Right atrium auricular region (tissue), 2 donors: ENCODE results near the gene STRADA. TPM values are rescaled to one million over a fixed set of nuclear protein-coding genes. Genes with fewer than 3 reads are reported as not detected.

Source experiments
- DNase-seq: peaks from one replicate; pipeline ENCODE4 v3.0.0-alpha.2; 2019; ENCODE audit warnings: low spot score
- H3K27ac ChIP-seq, 2 donors: fragments of 200-600 bp; sonication (generic); 1 replicate in 1 of 2; 2 replicates in 1 of 2; pipeline ENCODE4 v1.5.1; 2016 to 2019
- H3K27me3 ChIP-seq, 2 donors: fragments of 200-600 bp; sonication (generic); one replicate each; pipeline versions ENCODE4 v1.5.1 to v1.6.0; 2017 to 2019
- H3K36me3 ChIP-seq: fragments of 200-600 bp; sonication (generic); one replicate; pipeline ENCODE4 v1.5.1; 2016
- H3K4me1 ChIP-seq, 2 donors: fragments of 200-600 bp; sonication (generic); one replicate each; pipeline versions ENCODE4 v1.5.1 to v1.6.0; 2017 to 2019
- H3K4me3 ChIP-seq, 2 donors: fragments of 200-600 bp; sonication (generic); 1 replicate in 1 of 2; 2 replicates in 1 of 2; pipeline ENCODE4 v1.5.1; 2017 to 2019; ENCODE audit warnings: mild to moderate bottlenecking in 1 of 2, moderate library complexity in 1 of 2
- H3K9me3 ChIP-seq, 2 donors: fragments of 200-600 bp; sonication (generic); one replicate each; pipeline ENCODE4 v1.5.1; 2019
- total RNA-seq, 2 donors: library from RNA; depleted of rRNA; stranded (reverse); fragments of >200 nt; gene quantifications; one replicate each; pipeline ENCODE4 v1.1.0, GENCODE V29; 2016
- TF ChIP-seq, protein P1 (sequence below), 2 donors: fragments of 200-600 bp; sonication (generic); IDR thresholded peaks; one replicate each; pipeline ENCODE4 v1.5.1; 2019; ENCODE audit warnings: antibody characterized with exemption in 2 of 2

Gene STRADA
- total RNA-seq, 2 donors from 2014 or later, result 13.1 to 14.4 TPM

DNA sequence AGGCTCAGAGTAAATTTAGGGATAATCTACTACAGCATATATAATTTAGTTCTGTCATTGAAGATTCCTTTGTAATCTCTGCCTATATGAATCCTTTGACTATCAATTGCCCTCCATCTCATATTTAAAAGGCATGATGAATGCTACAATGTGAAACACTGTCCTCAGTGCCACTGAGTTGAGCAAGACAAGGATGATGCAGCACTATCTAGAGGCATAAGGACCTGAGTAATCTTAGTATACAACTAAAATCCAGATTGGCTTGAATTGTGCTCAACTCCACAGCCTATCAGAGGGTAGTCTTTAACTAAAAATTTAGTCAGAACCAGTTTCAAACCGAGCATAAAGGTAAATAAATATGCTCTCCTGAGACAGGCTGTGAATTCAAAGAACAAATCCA, 11.6 kb upstream of the STRADA start:
- H3K4me3 ChIP-seq, result no peak overlapping the region
- H3K27me3 ChIP-seq, result no peaks in the 10 kb centered on the region
- TF ChIP-seq, protein P1, sequence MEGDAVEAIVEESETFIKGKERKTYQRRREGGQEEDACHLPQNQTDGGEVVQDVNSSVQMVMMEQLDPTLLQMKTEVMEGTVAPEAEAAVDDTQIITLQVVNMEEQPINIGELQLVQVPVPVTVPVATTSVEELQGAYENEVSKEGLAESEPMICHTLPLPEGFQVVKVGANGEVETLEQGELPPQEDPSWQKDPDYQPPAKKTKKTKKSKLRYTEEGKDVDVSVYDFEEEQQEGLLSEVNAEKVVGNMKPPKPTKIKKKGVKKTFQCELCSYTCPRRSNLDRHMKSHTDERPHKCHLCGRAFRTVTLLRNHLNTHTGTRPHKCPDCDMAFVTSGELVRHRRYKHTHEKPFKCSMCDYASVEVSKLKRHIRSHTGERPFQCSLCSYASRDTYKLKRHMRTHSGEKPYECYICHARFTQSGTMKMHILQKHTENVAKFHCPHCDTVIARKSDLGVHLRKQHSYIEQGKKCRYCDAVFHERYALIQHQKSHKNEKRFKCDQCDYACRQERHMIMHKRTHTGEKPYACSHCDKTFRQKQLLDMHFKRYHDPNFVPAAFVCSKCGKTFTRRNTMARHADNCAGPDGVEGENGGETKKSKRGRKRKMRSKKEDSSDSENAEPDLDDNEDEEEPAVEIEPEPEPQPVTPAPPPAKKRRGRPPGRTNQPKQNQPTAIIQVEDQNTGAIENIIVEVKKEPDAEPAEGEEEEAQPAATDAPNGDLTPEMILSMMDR (IDR thresholded peaks at IDR 0.05), result no peak
- peaks cover 74% of the 10 kb centered on the region for H3K36me3 ChIP-seq
- no peaks in the 10 kb centered on the region for H3K9me3 ChIP-seq
- DNase-seq, result no peak
- H3K27ac ChIP-seq, result no peak overlapping the region
- H3K4me1 ChIP-seq, result no peaks in the 10 kb centered on the region

- Histone ChIP-seq H3K27ac (no peak overlapping the region), H3K27me3 (no peaks in the 10 kb centered on the region), H3K4me1 (no peaks in the 10 kb centered on the region), H3K4me3 (no peak overlapping the region), H3K36me3 (peaks cover 74% of the 10 kb centered on the region), H3K9me3 (no peaks in the 10 kb centered on the region)
- DNase-seq, result no peak
- TF ChIP-seq, protein P1 (IDR thresholded peaks at IDR 0.05), result no peak
Observed at GRCh38 chr17:63752707-63753106, 11.1 kb upstream of the STRADA start.

DNA sequence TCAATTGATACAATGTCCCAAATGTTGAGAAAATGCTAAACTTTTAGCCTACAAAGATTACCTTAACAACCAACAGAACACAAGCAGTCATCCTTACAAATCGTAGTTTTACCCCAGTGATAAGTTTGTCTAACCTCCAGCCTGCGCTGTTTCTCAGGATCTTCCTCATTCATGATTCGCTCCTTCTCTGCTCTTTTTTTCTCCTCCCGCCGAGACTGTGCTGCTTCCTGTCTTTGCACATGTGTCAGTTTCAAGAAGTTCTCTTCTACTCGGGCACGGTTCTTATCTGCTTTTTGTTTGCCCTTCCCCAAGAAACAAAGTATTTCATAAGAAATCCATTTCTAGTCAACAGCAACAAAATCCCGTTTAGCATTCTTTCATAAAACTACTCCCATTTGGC, 10.2 kb upstream of the STRADA start:
- DNase-seq, result no peak
- TF ChIP-seq, protein P1 (IDR thresholded peaks at IDR 0.05), result no peak
- H3K9me3 ChIP-seq, result no peaks in the 10 kb centered on the region
- H3K36me3 ChIP-seq, result peaks cover 80% of the 10 kb centered on the region
- H3K4me3 ChIP-seq, result no peak overlapping the region
- no peak overlapping the region for H3K27ac ChIP-seq
- no peaks in the 10 kb centered on the region for H3K4me1 ChIP-seq
- no peaks in the 10 kb centered on the region for H3K27me3 ChIP-seq

DNA sequence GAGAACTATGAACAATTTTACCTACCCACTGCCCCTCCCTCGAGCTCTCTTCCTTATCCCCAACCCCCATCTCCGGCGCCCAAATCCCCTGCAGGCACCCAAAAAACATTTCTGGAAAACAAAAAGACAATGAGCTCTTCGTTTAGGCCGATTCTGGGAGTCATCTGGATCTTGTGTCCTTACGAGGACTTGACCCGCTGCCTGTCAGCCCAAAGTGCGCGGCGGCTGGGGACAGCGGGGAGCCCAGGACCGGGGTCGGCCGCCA, 524 bp downstream of the STRADA start:
- Histone ChIP-seq H3K4me3 (peak overlapping the region; percentile 84 to 94), H3K36me3 (peaks cover 8% of the 10 kb centered on the region), H3K4me1 (peaks cover 0 to 15% of the 10 kb centered on the region in 2 donors), H3K27me3 (no peaks in the 10 kb centered on the region), H3K9me3 (no peaks in the 10 kb centered on the region), H3K27ac (peak overlapping the region; percentile 90 to 94)
- TF ChIP-seq, protein P1 (IDR thresholded peaks at IDR 0.05), result no peak
- DNase-seq, result peak; percentile 59

GRCh38 chr17:63740464-63741142, 996 bp downstream of the STRADA start:
- Histone ChIP-seq H3K9me3 (no peaks in the 10 kb centered on the region), H3K36me3 (peaks cover 4% of the 10 kb centered on the region)
- TF ChIP-seq, protein P1 (IDR thresholded peaks at IDR 0.05), result no peak

GRCh38 chr17:63735691-63736090, 5.9 kb downstream of the STRADA start:
- TF ChIP-seq, protein P1 (IDR thresholded peaks at IDR 0.05), result no peak
- peaks cover 0 to 7% of the 10 kb centered on the region in 2 donors for H3K4me1 ChIP-seq
- no peak overlapping the region for H3K27ac ChIP-seq
- H3K27me3 ChIP-seq, result no peaks in the 10 kb centered on the region
- no peak overlapping the region for H3K4me3 ChIP-seq
- DNase-seq, result peak; percentile 34
- H3K36me3 ChIP-seq, result no peaks in the 10 kb centered on the region
- H3K9me3 ChIP-seq, result no peaks in the 10 kb centered on the region

More at GRCh38 chr17:63740464-63741142, 996 bp downstream of the STRADA start:
- H3K27ac ChIP-seq, result peak overlapping the region; percentile 90 to 94
- no peak for DNase-seq
- H3K27me3 ChIP-seq, result no peaks in the 10 kb centered on the region
- H3K4me3 ChIP-seq, result peak overlapping the region; percentile 84 to 94
- peaks cover 0 to 15% of the 10 kb centered on the region in 2 donors for H3K4me1 ChIP-seq
